DOHH2 (cell line): Measurements from ENCODE around the gene PPFIBP2.

Experiments used
- H3F3A ChIP-seq: fragments of 200-600 bp; sonication (generic), shearing (Covaris generic); 2 replicates; pipeline ENCODE4 v1.6.0; 2016; ENCODE audit warnings: antibody characterized with exemption, mild to moderate bottlenecking; ENCODE audit not compliant: control insufficient read depth, insufficient read depth
- H3K27ac ChIP-seq: fragments of 200-600 bp; sonication (generic); 2 replicates; pipeline ENCODE4 v1.5.1; 2014; ENCODE audit warnings: low read depth, mild to moderate bottlenecking, low read length, moderate library complexity
- H3K27me3 ChIP-seq: fragments of 200-600 bp; sonication (generic); 2 replicates; pipeline ENCODE4 v1.6.1; 2014; ENCODE audit warnings: mild to moderate bottlenecking, low read length, mixed read lengths; ENCODE audit not compliant: control insufficient read depth
- H3K36me3 ChIP-seq: fragments of 200-600 bp; sonication (generic); 2 replicates; pipeline ENCODE4 v1.6.1; 2014; ENCODE audit warnings: mild to moderate bottlenecking, low read length, moderate library complexity, mixed read lengths; ENCODE audit not compliant: control insufficient read depth
- H3K4me1 ChIP-seq: fragments of 200-600 bp; sonication (generic); 2 replicates; pipeline ENCODE4 v1.6.1; 2014; ENCODE audit warnings: mild to moderate bottlenecking, low read length, mixed read lengths; ENCODE audit not compliant: control insufficient read depth
- H3K4me2 ChIP-seq: fragments of 200-600 bp; sonication (generic); 2 replicates; pipeline ENCODE4 v1.6.0; 2014; ENCODE audit warnings: mild to moderate bottlenecking, low read length, moderate library complexity
- H3K4me3 ChIP-seq: fragments of 200-600 bp; sonication (generic); 2 replicates; pipeline ENCODE4 v1.5.1; 2014; ENCODE audit warnings: mild to moderate bottlenecking, low read length, mixed read lengths
- H3K79me2 ChIP-seq: fragments of 200-600 bp; sonication (generic); 2 replicates; pipeline ENCODE4 v1.6.1; 2014; ENCODE audit warnings: mild to moderate bottlenecking, low read length, mixed read lengths; ENCODE audit not compliant: control insufficient read depth
- H3K9me2 ChIP-seq: fragments of 200-600 bp; sonication (generic); replicated peaks from 2 replicates; pipeline ENCODE4 v1.6.1; 2014; ENCODE audit warnings: mild to moderate bottlenecking, low read length, mixed read lengths; ENCODE audit not compliant: control insufficient read depth
- H3K9me3 ChIP-seq: fragments of 200-600 bp; sonication (generic); 2 replicates; pipeline ENCODE4 v1.6.1; 2014; ENCODE audit warnings: antibody characterized with exemption, low read length, mixed read lengths; ENCODE audit not compliant: control insufficient read depth, insufficient read depth
- H4K20me1 ChIP-seq: fragments of 200-600 bp; sonication (generic); 2 replicates; pipeline ENCODE4 v1.6.0; 2014; ENCODE audit warnings: low read depth, mild to moderate bottlenecking, antibody characterized with exemption, low read length, moderate library complexity; ENCODE audit not compliant: control insufficient read depth, insufficient read depth
- CTCF ChIP-seq: fragments of 200-600 bp; sonication (generic); IDR thresholded peaks from one replicate; pipeline ENCODE4 v1.5.1; 2014; ENCODE audit warnings: antibody characterized with exemption, mild to moderate bottlenecking, low read depth, low read length; ENCODE audit not compliant: poor library complexity, severe bottlenecking
- EZH2phosphoT487 ChIP-seq: fragments of 200-600 bp; sonication (generic); IDR thresholded peaks from 2 replicates; pipeline ENCODE4 v1.6.1; 2017; ENCODE audit warnings: borderline replicate concordance, mild to moderate bottlenecking, antibody characterized with exemption, low read length, moderate library complexity, mixed read lengths

PPFIBP2 gene

GRCh38 chr11:7600205-7600775 is 86.5 kb downstream of the PPFIBP2 start:
- Histone ChIP-seq H4K20me1 (no peaks in the 10 kb centered on the region), H3K27me3 (no peaks in the 10 kb centered on the region), H3K4me1 (no peaks in the 10 kb centered on the region), H3K79me2 (no peaks in the 10 kb centered on the region), H3K9me3 (no peaks in the 10 kb centered on the region), H3K27ac (no peak overlapping the region), H3K9me2 (no peaks in the 10 kb centered on the region), H3K4me3 (no peak overlapping the region), H3K4me2 (no peak overlapping the region), H3K36me3 (no peaks in the 10 kb centered on the region), H3F3A (no peaks in the 10 kb centered on the region)
- no peak for TF ChIP-seq CTCF
- TF ChIP-seq EZH2phosphoT487 = no peak

GRCh38 chr11:7603031-7603781 is 89.4 kb downstream of the PPFIBP2 start:
- Histone ChIP-seq H3K36me3 (no peaks in the 10 kb centered on the region), H3K9me2 (no peaks in the 10 kb centered on the region), H3K27ac (no peak overlapping the region), H3K4me2 (no peak overlapping the region), H3K27me3 (no peaks in the 10 kb centered on the region), H3K4me1 (no peaks in the 10 kb centered on the region), H3F3A (no peaks in the 10 kb centered on the region), H4K20me1 (no peaks in the 10 kb centered on the region), H3K4me3 (no peak overlapping the region), H3K79me2 (no peaks in the 10 kb centered on the region), H3K9me3 (no peaks in the 10 kb centered on the region)
- TF ChIP-seq EZH2phosphoT487 (no peak), CTCF (no peak)

GRCh38 chr11:7604331-7604955 is 90.6 kb downstream of the PPFIBP2 start:
- no peak overlapping the region for H3K27ac ChIP-seq
- TF ChIP-seq EZH2phosphoT487 (no peak), CTCF (no peak)
- no peaks in the 10 kb centered on the region for H3K9me2 ChIP-seq
- H3K27me3 ChIP-seq = no peaks in the 10 kb centered on the region
- no peaks in the 10 kb centered on the region for H3F3A ChIP-seq
- no peaks in the 10 kb centered on the region for H3K79me2 ChIP-seq
- H3K36me3 ChIP-seq = no peaks in the 10 kb centered on the region
- no peaks in the 10 kb centered on the region for H4K20me1 ChIP-seq
- no peaks in the 10 kb centered on the region for H3K4me1 ChIP-seq
- no peak overlapping the region for H3K4me3 ChIP-seq
- no peaks in the 10 kb centered on the region for H3K9me3 ChIP-seq
- no peak overlapping the region for H3K4me2 ChIP-seq
